Measurements from ENCODE around the gene RPS13.
"Not testable (repeated sequence)": the region's sequence is repeated elsewhere in the genome, so short reads cannot be mapped to it uniquely, and the experiment has no call there.

RPS13 gene

DNA sequence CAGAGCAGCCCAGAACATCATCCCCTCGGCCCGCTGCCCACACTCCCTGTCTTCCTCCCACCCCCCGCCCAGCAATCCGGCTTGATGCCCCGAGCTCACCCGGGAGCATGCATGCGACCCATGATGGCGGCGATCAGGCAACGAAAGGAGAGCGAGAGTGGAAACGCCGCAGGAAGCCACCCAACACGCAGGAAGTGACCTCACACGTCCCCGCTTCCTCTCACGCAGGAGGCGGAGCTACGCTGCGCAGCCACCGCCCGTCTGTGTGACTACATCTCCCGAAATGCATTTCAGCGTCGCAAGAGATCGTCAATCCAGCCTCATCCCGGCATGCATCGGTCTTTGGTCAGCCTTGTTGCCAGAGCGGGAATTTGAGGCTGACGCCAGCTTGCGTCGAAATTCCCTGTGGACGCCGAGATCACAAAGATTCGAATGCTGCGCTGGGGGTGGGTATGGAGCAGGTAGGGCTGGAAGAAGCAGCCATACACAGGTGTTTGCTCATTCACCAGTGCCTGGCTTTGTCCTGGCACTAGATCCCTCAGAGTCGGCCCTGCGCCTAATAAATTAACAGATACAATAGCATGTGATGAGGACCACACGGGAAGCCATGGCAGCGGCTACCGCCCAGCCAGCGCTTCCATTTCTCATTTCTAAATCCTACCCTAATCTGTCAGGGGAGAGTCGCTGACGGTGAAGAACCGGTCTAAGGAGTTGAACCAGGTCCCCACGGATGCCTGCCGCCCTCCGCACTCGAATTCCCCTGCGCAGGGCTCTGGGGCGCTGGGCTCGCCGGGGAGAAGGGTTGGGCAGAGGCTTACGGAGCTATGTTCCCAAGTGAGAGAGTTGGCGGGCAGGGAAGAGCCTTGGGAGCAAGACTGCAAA is at the start of gene RPS13:
Gene RPS13, minus strand, starts transcription at position 148 of the 882 bp plus-strand sequence. Its CDS starts 26 bp downstream, at position 122.
- peak; percentile 77 for FAIRE-seq
- peak; percentile 95 for DNase-seq (ENCODE audit: low spot score)

GRCh38 chr11:17121981-17122380 is 44.5 kb upstream of the RPS13 start:
- DNase-seq (ENCODE audit: low spot score), result no peak
- no peak for FAIRE-seq

GRCh38 chr11:17117262-17117661 is 39.8 kb upstream of the RPS13 start:
- FAIRE-seq, result no peak
- DNase-seq (ENCODE audit: low spot score), result no peak

- no peak for DNase-seq (ENCODE audit: low spot score)
- FAIRE-seq, result no peak
Measured at GRCh38 chr11:17116117-17116516, 38.6 kb upstream of the RPS13 start.

GRCh38 chr11:17107745-17108144 is 30.3 kb upstream of the RPS13 start:
- not testable (repeated sequence) for FAIRE-seq; DNase-seq (ENCODE audit: low spot score)

GRCh38 chr11:17105404-17106040 is 28.1 kb upstream of the RPS13 start:
- DNase-seq (ENCODE audit: low spot score), result not testable (repeated sequence)

DNA sequence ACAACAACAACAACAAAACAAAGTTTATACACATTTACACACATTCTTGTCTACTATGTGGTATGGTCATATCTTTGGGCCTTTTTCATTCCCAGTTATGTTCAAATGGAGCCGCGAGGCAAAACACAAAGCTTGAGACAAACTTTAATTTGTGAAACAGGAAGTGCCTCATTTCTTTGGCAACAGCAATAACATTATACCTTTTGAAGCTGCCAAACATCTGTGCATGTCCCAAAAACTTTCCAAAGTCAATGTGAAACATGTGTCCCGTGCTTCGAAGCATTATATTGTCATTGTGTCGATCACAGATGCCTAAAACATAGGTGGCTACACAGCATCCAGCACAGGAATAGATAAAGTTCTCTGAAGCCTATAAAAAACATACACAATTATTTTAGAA is 25.0 kb upstream of the RPS13 start:
- FAIRE-seq, result no peak
- no peak for DNase-seq (ENCODE audit: low spot score)

More at GRCh38 chr11:17105404-17106040, 28.1 kb upstream of the RPS13 start:
- not testable (repeated sequence) for FAIRE-seq

GRCh38 chr11:17098658-17099057 is 21.2 kb upstream of the RPS13 start:
- DNase-seq (ENCODE audit: low spot score), result no peak
- FAIRE-seq, result no peak

- FAIRE-seq, result no peak
- DNase-seq (ENCODE audit: low spot score), result no peak
Measured at GRCh38 chr11:17098038-17098437, 20.6 kb upstream of the RPS13 start.

GRCh38 chr11:17085976-17086375 is 8.5 kb upstream of the RPS13 start:
- not testable (repeated sequence) for DNase-seq (ENCODE audit: low spot score); FAIRE-seq

DNA sequence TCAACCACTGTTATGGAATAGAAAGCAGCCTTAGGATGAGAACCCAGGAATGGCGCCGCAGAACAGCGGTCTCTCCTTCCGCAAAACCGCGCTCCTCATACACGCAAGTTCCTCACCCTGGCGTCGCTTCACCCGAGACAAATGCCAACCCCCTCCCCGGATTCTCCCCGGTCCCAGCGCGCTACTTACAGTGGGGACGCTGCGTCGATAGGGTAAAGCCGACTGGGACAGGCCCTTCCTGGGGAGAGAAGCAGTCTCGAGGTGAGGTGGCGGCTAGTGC is 287 bp downstream of the RPS13 start:
- no peak for FAIRE-seq
- no peak for DNase-seq (ENCODE audit: low spot score)

GRCh38 chr11:17076517-17077239 is 789 bp downstream of the RPS13 start:
- DNase-seq (ENCODE audit: low spot score) (no peak), FAIRE-seq (no peak)

- FAIRE-seq, result no peak
- DNase-seq (ENCODE audit: low spot score), result no peak
Measured at GRCh38 chr11:17075506-17075905, 2.0 kb downstream of the RPS13 start.

- DNase-seq (ENCODE audit: low spot score) (no peak), FAIRE-seq (no peak)
Measured at GRCh38 chr11:17073370-17074027, 4.0 kb downstream of the RPS13 start.

GRCh38 chr11:17067417-17067816 is 10.1 kb downstream of the RPS13 start:
- FAIRE-seq (no peak), DNase-seq (ENCODE audit: low spot score) (no peak)

DNA sequence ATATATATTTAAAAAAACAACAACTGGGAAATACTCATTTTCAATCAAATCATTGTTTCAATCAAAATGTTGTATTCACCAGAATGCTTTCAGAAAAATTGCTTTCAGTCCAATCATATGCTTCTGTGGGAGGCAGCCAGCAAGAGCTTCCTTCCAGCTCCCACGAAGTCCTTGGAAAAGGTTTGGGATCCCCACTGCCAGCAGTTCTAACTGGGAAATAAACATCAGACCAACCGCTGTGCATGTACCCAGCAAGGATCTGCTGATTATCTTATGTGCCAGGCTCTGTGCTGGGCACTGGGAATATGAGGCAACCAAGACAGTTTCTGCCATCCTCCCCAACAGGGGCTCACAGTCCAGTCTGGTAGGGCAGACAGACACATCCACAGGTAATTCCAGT is 10.8 kb downstream of the RPS13 start:
- DNase-seq (ENCODE audit: low spot score), result no peak
- FAIRE-seq, result no peak

DNA sequence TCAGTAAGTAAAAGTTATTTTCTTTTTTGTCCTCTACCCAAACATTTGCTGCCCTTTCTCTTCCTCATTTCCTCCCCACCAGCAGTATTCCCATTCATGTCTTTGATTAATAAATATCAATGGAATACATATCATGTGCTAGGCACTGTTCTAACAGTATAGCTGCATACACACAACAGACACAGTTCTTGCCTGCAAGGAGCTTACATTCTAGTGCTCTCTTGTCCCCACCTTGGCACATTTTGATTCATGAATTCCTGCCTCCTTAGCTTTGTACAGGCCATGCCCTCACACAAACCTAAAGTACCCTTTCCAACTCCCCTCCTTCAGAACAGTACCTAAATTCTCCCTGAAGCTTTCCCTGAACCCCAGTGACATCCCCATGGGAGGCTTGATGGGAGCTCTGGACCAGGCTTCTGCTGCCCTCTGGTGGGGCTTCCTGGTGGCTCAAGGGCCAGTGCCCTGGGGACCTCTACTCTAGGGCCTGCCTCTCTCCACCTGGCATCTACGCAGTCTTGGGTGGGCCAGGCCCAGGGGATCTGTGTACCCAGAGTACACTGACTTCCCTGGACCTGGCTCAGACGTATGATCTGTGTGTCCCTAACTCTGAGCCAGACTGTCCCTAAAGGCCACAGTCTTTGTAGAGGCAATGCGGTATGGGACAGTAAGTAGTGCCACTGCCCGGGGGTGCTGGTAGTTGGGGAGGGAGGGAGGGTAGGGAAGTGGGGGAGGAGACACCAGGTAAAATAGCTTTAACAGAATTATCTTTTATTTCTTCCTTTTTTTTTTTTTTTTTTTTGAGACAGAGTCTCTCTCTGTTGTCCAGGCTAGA is 14.1 kb downstream of the RPS13 start:
- DNase-seq (ENCODE audit: low spot score) (peak; percentile 31), FAIRE-seq (no peak)

- not testable (repeated sequence) for DNase-seq (ENCODE audit: low spot score); FAIRE-seq
Measured at GRCh38 chr11:17051146-17051545, 26.3 kb downstream of the RPS13 start.

DNA sequence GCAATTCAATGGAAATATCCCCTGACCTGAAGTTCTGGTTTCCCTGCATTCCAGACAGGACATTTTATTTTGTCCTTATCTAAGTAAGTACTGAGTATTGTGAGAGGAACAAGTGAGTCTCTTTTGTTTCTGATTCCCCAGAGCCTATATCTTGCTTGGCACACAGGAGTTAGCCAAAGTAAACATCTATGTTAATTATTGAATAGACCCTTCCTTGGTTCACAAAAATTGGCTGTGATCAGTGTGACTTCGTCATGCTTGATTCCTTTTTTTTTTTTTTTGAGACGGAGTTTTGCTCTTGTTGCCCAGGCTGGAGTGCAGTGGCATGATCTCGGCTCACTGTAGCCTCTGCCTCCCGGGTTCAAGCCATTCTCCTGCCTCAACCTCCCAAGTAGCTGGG is 29.0 kb downstream of the RPS13 start:
- DNase-seq (ENCODE audit: low spot score); FAIRE-seq: not testable (repeated sequence)

DNA sequence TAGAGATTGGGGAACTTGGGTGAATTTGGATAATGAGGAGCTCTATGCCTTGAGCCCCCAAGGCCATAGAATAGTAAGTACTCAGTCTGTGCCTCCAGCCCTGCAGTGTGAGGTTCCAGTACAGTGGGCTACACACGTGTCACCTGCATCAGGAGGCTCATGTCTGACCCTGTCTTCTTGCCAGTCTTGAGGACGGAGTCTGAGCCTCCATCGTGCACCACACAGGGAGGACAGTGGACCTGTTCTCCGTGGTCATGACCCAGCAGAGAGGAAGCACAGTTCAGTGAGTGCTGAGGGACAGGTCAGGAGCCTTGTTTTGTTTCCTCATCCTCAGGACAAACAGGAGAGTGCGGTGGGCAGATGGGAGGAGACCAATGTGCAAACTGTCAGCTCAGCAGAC is 30.8 kb downstream of the RPS13 start:
- DNase-seq (ENCODE audit: low spot score) (no peak), FAIRE-seq (no peak)

Data from RCC 7860 (cell line).